HepG2 (cell line): Measurements from ENCODE around the gene SCFD2. TPM values are rescaled to one million over a fixed set of nuclear protein-coding genes. Genes with fewer than 3 reads are reported as not detected.

ENCODE experiments used
- ATAC-seq: fragments of 200-7000 bp; cut with Tn5 transposase; 3 replicates; pipeline ENCODE4 v1.9.1; 2020; ENCODE audit warnings: mild to moderate bottlenecking, moderate library complexity
- BruUV-seq: library from RNA; stranded (reverse); fragments of 400-500 nt; replicated peaks from 2 replicates; lab custom pipeline; 2021; lab: Mats Ljungman, UMichigan
- CTCF ChIA-PET: fragments of 300-600 bp; formaldehyde crosslinking; extraction: SDS; loops from one replicate; lab custom pipeline; 2021; ENCODE audit warnings: low total read pairs, inconsistent platforms, low intra/inter-chr PET ratio; lab: Yijun Ruan, JAX
- POLR2A ChIA-PET: fragments of 350-600 bp; sonication (Branson Sonifier 250); formaldehyde crosslinking; loops from one replicate; lab custom pipeline; 2020; ENCODE audit warnings: antibody characterized with exemption, inconsistent platforms; lab: Yijun Ruan, JAX
- DNase-seq: peaks from one replicate; pipeline ENCODE4 v3.0.0-alpha.2; 2015; ENCODE audit warnings: low spot score
- FAIRE-seq: peaks from 3 replicates; lab custom pipeline; 2011; peaks lifted over from hg19 to GRCh38; lab: Jason Lieb, UNC
- H2AFZ ChIP-seq: one replicate; pipeline ENCODE4 v1.6.1; 2011; ENCODE audit warnings: low read length, inconsistent platforms
- H3K27ac ChIP-seq: fragments of 300-600 bp; 3 replicates; pipeline ENCODE4 v1.8.0; 2011; ENCODE audit warnings: mixed run types, mild to moderate bottlenecking, mixed read lengths, low read length, inconsistent platforms; ENCODE audit not compliant: insufficient read depth; ENCODE audit errors: extremely low read length
- H3K27me3 ChIP-seq, 2 experiments: fragments of 200-600 bp in 1 of 2; 2 replicates in 1 of 2; 3 replicates in 1 of 2; pipeline versions ENCODE4 v1.6.0 to v1.8.0; 2011; ENCODE audit warnings: low read length in 2 of 2, mild to moderate bottlenecking in 2 of 2, moderate library complexity in 2 of 2, inconsistent platforms in 1 of 2; ENCODE audit not compliant: insufficient read depth in 2 of 2, control insufficient read depth in 1 of 2
- H3K36me3 ChIP-seq, 2 experiments: fragments of 200-600 bp in 1 of 2; replicated peaks in 1 of 2; 2 replicates in 1 of 2; 3 replicates in 1 of 2; pipeline versions ENCODE4 v1.5.1 to v1.8.0; 2011; ENCODE audit warnings: low read length in 2 of 2, inconsistent platforms in 1 of 2; ENCODE audit not compliant: insufficient read depth in 2 of 2, control insufficient read depth in 1 of 2
- H3K4me1 ChIP-seq: 2 replicates; pipeline ENCODE4 v1.5.1; 2012; ENCODE audit warnings: low read length, inconsistent platforms; ENCODE audit not compliant: insufficient read depth
- H3K4me2 ChIP-seq: 2 replicates; pipeline ENCODE4 v1.6.0; 2011; ENCODE audit warnings: low read depth, low read length, inconsistent platforms
- H3K4me3 ChIP-seq, 3 experiments: fragments of 200-600 bp in 1 of 3; sonication (generic), shearing (Covaris generic) in 1 of 3; replicated peaks in 1 of 3; 2 replicates each; pipeline ENCODE4 v1.5.1; 2011 to 2016; ENCODE audit warnings: low read length in 3 of 3, inconsistent platforms in 2 of 3, low read depth in 2 of 3, mild to moderate bottlenecking in 2 of 3, control low read depth in 1 of 3, mixed read lengths in 1 of 3; ENCODE audit not compliant: insufficient read depth in 1 of 3
- H3K79me2 ChIP-seq: one replicate; pipeline ENCODE4 v1.6.1; 2011; ENCODE audit warnings: low read length, inconsistent platforms; ENCODE audit not compliant: insufficient read depth
- H3K9ac ChIP-seq: 2 replicates; pipeline ENCODE4 v1.6.0; 2011; ENCODE audit warnings: mild to moderate bottlenecking, low read depth, low read length, inconsistent platforms; ENCODE audit not compliant: insufficient read depth
- H3K9me3 ChIP-seq: 2 replicates; pipeline ENCODE4 v1.5.1; 2012; ENCODE audit warnings: mild to moderate bottlenecking, low read length
- H4K20me1 ChIP-seq: 2 replicates; pipeline ENCODE4 v1.6.0; 2011; ENCODE audit warnings: inconsistent platforms, mild to moderate bottlenecking, low read length, moderate library complexity; ENCODE audit not compliant: insufficient read depth
- CENPT ChIP-seq: sonication (generic); formaldehyde crosslinking; IDR thresholded peaks from 2 replicates; pipeline ENCODE4 v1.8.0; 2022; ENCODE audit warnings: low read depth, mild to moderate bottlenecking, moderate library complexity, missing genetic modification reagents
- ISX ChIP-seq: sonication (generic); formaldehyde crosslinking; conservative IDR thresholded peaks from 2 replicates; pipeline ENCODE4 v1.5.0; 2020; ENCODE audit warnings: missing genetic modification reagents
- KAT7 ChIP-seq: IDR thresholded peaks from 2 replicates; pipeline ENCODE4 v1.6.1; 2018; ENCODE audit warnings: borderline replicate concordance, missing compliant biosample characterization
- MNT ChIP-seq: fragments of 450-650 bp; IDR thresholded peaks from 2 replicates; pipeline ENCODE4 v1.6.1; 2016
- NFE2 ChIP-seq: sonication (generic); formaldehyde crosslinking; IDR thresholded peaks from 2 replicates; pipeline ENCODE4 v1.4.0; 2020; ENCODE audit warnings: missing genetic modification reagents
- NFIB ChIP-seq: sonication (generic); formaldehyde crosslinking; IDR thresholded peaks from 2 replicates; pipeline ENCODE4 v1.9.0; 2021; ENCODE audit warnings: missing genetic modification reagents, mild to moderate bottlenecking, borderline replicate concordance
- NRL ChIP-seq: sonication (generic); formaldehyde crosslinking; IDR thresholded peaks from 2 replicates; pipeline ENCODE4 v1.5.0; 2020; ENCODE audit warnings: missing genetic modification reagents, mild to moderate bottlenecking, moderate library complexity, borderline replicate concordance
- RARA ChIP-seq: IDR thresholded peaks from 2 replicates; pipeline ENCODE4 v1.6.1; 2016; ENCODE audit warnings: missing genetic modification reagents, missing compliant biosample characterization
- RFX5 ChIP-seq: IDR thresholded peaks from 2 replicates; pipeline ENCODE4 v1.6.1; 2011; ENCODE audit warnings: low read depth, low read length, improper control_type of control experiment
- RXRB ChIP-seq: IDR thresholded peaks from 2 replicates; pipeline ENCODE4 v1.6.1; 2016; ENCODE audit warnings: borderline replicate concordance, missing genetic modification reagents, missing compliant biosample characterization
- SRSF4 ChIP-seq: fragments of 200-400 bp; formaldehyde crosslinking; IDR thresholded peaks from one replicate; pipeline ENCODE4 v1.6.1; 2018; ENCODE audit warnings: mild to moderate bottlenecking, low read depth, low read length, moderate library complexity; ENCODE audit not compliant: poor library complexity, severe bottlenecking
- ZBTB21 ChIP-seq: sonication (generic); formaldehyde crosslinking; IDR thresholded peaks from 2 replicates; pipeline ENCODE4 v1.4.0; 2020; ENCODE audit warnings: missing genetic modification reagents
- ZC3H13 ChIP-seq: sonication (generic); formaldehyde crosslinking; IDR thresholded peaks from 2 replicates; pipeline ENCODE4 v1.8.1; 2023; ENCODE audit warnings: mild to moderate bottlenecking, missing genetic modification reagents, moderate library complexity
- ZFP41 ChIP-seq: sonication (generic); formaldehyde crosslinking; IDR thresholded peaks from 2 replicates; pipeline ENCODE4 v1.4.0; 2020; ENCODE audit warnings: mild to moderate bottlenecking, missing genetic modification reagents, borderline replicate concordance
- ZNF451 ChIP-seq: sonication (generic); formaldehyde crosslinking; IDR thresholded peaks from 2 replicates; pipeline ENCODE4 v1.5.0; 2020; ENCODE audit warnings: mild to moderate bottlenecking, missing genetic modification reagents
- ZNF496 ChIP-seq: sonication (generic); formaldehyde crosslinking; IDR thresholded peaks from 2 replicates; pipeline ENCODE4 v1.8.1; 2023; ENCODE audit warnings: mild to moderate bottlenecking, moderate library complexity, missing genetic modification reagents; ENCODE audit not compliant: insufficient replicate concordance
- ZNF572 ChIP-seq: sonication (generic); formaldehyde crosslinking; IDR thresholded peaks from 2 replicates; pipeline ENCODE4 v1.5.1; 2020; ENCODE audit warnings: mild to moderate bottlenecking, missing genetic modification reagents
- ZNF782 ChIP-seq: sonication (generic); formaldehyde crosslinking; IDR thresholded peaks from 2 replicates; pipeline ENCODE4 v1.4.0; 2020; ENCODE audit warnings: missing genetic modification reagents, mild to moderate bottlenecking, borderline replicate concordance
- WGBS: methylation state at CpG from one replicate; pipeline ENCODE4 v1.1.6; 2017; ENCODE audit warnings: low lambda C conversion rate; 5-methylcytosine and 5-hydroxymethylcytosine counted together
- in situ Hi-C: cut with HindIII; loops from 2 replicates; pipeline ENCODE4 v1.10.0; 2017; ENCODE audit warnings: low pct_unique_long_range_greater_than_20kb; ENCODE audit not compliant: extremely low pct_ligation_motif_present
- intact Hi-C: fragments of 100-400 bp; cut with micrococcal nuclease; formaldehyde crosslinking; loops from one replicate; pipeline ENCODE4 v1.10.0; 2022; ENCODE audit not compliant: unreplicated experiment
- polyA plus RNA-seq, 8 experiments: library from polyadenylated mRNA; depleted of rRNA in 3 of 8; stranded (reverse) in 7 of 8; unstranded in 1 of 8; fragments of >200 nt; fragmentation: Illumina TruSeq in 4 of 8; extraction: Trizol in 4 of 8; gene quantifications; 2 replicates each; pipeline versions ENCODE4 v1.2.1 to v1.2.3, GENCODE V29; 2011 to 2016; ENCODE audit warnings: low read depth in 4 of 8, missing spikeins in 1 of 8, mixed read lengths in 1 of 8; ENCODE audit not compliant: insufficient read depth in 1 of 8
- total RNA-seq, 5 experiments: library from RNA; depleted of rRNA; stranded (reverse); fragments of >200 nt; fragmentation: Illumina TruSeq; extraction: Trizol; gene quantifications; 2 replicates each; pipeline ENCODE4 v1.2.3, GENCODE V29; 2016; ENCODE audit warnings: low read depth in 1 of 5
- TF ChIP-seq, protein P1 (sequence below): sonication (generic); formaldehyde crosslinking; IDR thresholded peaks from 2 replicates; pipeline ENCODE4 v1.4.0; 2020; ENCODE audit warnings: mild to moderate bottlenecking, missing genetic modification reagents
- TF ChIP-seq, protein P2 (sequence below): sonication (generic); formaldehyde crosslinking; IDR thresholded peaks from 2 replicates; pipeline ENCODE4 v1.4.0; 2020; ENCODE audit warnings: missing genetic modification reagents; ENCODE audit errors: not compliant biosample characterization
- TF ChIP-seq, protein P3 (sequence below): sonication (generic); formaldehyde crosslinking; IDR thresholded peaks from 2 replicates; pipeline ENCODE4 v1.4.0; 2020; ENCODE audit warnings: missing genetic modification reagents

Gene SCFD2
- total and polyA plus RNA-seq, 2 of the 13 experiments (the other 11 are each of a cell fraction or from before 2014, with no cell fraction given) = 4.6 to 15.6 TPM

- no peak for TF ChIP-seq CENPT (CRISPR knock-in tag)
- TF ChIP-seq ZNF496 = no peak
- no peak for TF ChIP-seq NFIB
- TF ChIP-seq RFX5 = no peak
- no peak for TF ChIP-seq ISX
- no peak for TF ChIP-seq NFE2 (CRISPR knock-in tag)
- TF ChIP-seq, all 625 proteins: peak for 0
Measured at GRCh38 chr4:53380221-53380620, 14.4 kb upstream of the SCFD2 start (continued).

GRCh38 chr4:53378171-53378482 lies 12.3 kb upstream of the SCFD2 start:
- DNase-seq = no peak
- no peak for FAIRE-seq
- H3K4me2 ChIP-seq = peak overlapping the region; percentile 87
- peaks cover 49% of the 10 kb centered on the region for H3K4me1 ChIP-seq
- 5% methylated on average over 8 of the region's 10 CpGs for WGBS
- in situ Hi-C loops = loop anchor here (10.0 kb wide), 1 partner anchor 363 kb away; no protein-coding TSS in a partner anchor
- peak overlapping the region; percentile 94 to 99 (median 98) for H3K4me3 ChIP-seq
- H2AFZ ChIP-seq = no peak overlapping the region
- peaks cover 45% of the 10 kb centered on the region for H3K79me2 ChIP-seq
- peaks cover 2 to 12% of the 10 kb centered on the region in 2 experiments; a peak in 4 of 5 replicates for H3K36me3 ChIP-seq
- intact Hi-C loops = loop anchor here (5.0 kb wide), 1 partner anchor 361 kb away; no protein-coding TSS in a partner anchor
- no peaks in the 10 kb centered on the region for H3K27me3 ChIP-seq
- H3K9me3 ChIP-seq = no peaks in the 10 kb centered on the region
- BruUV-seq = no TSS peak
- peak overlapping the region; percentile 93 for H3K9ac ChIP-seq
- POLR2A ChIA-PET = interaction anchor here (2.7 kb wide), 1 partner anchor 12 kb away, joined by 12 read pairs; the partner anchor contains the start of gene SCFD2
- peak overlapping the region; percentile 84 for H3K27ac ChIP-seq
- CTCF ChIA-PET = no interaction called here
- no peaks in the 10 kb centered on the region; the same call in 1 of the 2 replicates for H4K20me1 ChIP-seq
- ATAC-seq = no peak
- TF ChIP-seq NRL (CRISPR knock-in tag) (no peak), ZBTB21 (CRISPR knock-in tag) (no peak), RARA (no peak), ZFP41 (no peak), RXRB (CRISPR knock-in tag) (no peak), ZNF782 (CRISPR knock-in tag) (no peak), SRSF4 (no peak), MNT (no peak), ZNF572 (CRISPR knock-in tag) (no peak), ZNF451 (CRISPR knock-in tag) (0 out of 2 replicates have a peak, but pooled peaks have one; percentile 3), ZC3H13 (CRISPR knock-in tag) (0 out of 2 replicates have a peak, but pooled peaks have one; percentile 3), KAT7 (CRISPR knock-in tag) (no peak)
- TF ChIP-seq, protein P1, sequence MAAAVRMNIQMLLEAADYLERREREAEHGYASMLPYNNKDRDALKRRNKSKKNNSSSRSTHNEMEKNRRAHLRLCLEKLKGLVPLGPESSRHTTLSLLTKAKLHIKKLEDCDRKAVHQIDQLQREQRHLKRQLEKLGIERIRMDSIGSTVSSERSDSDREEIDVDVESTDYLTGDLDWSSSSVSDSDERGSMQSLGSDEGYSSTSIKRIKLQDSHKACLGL (CRISPR knock-in tag) = no peak
- TF ChIP-seq, protein P2, sequence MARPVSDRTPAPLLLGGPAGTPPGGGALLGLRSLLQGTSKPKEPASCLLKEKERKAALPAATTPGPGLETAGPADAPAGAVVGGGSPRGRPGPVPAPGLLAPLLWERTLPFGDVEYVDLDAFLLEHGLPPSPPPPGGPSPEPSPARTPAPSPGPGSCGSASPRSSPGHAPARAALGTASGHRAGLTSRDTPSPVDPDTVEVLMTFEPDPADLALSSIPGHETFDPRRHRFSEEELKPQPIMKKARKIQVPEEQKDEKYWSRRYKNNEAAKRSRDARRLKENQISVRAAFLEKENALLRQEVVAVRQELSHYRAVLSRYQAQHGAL (CRISPR knock-in tag) = no peak
- TF ChIP-seq, protein P3, sequence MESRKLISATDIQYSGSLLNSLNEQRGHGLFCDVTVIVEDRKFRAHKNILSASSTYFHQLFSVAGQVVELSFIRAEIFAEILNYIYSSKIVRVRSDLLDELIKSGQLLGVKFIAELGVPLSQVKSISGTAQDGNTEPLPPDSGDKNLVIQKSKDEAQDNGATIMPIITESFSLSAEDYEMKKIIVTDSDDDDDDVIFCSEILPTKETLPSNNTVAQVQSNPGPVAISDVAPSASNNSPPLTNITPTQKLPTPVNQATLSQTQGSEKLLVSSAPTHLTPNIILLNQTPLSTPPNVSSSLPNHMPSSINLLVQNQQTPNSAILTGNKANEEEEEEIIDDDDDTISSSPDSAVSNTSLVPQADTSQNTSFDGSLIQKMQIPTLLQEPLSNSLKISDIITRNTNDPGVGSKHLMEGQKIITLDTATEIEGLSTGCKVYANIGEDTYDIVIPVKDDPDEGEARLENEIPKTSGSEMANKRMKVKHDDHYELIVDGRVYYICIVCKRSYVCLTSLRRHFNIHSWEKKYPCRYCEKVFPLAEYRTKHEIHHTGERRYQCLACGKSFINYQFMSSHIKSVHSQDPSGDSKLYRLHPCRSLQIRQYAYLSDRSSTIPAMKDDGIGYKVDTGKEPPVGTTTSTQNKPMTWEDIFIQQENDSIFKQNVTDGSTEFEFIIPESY (CRISPR knock-in tag) = no peak
